OCI-LY1 (cell line): ENCODE data around the gene CPSF4L.

Experiments
- H2AFZ ChIP-seq: fragments of 200-600 bp; sonication (generic), shearing (Covaris generic); 2 replicates; pipeline ENCODE4 v1.6.0; 2014; ENCODE audit warnings: antibody characterized with exemption, mild to moderate bottlenecking, low read length
- H3F3A ChIP-seq: fragments of 200-600 bp; sonication (generic), shearing (Covaris generic); 2 replicates; pipeline ENCODE4 v1.6.0; 2014; ENCODE audit warnings: mild to moderate bottlenecking, antibody characterized with exemption, low read length, moderate library complexity; ENCODE audit not compliant: insufficient read depth
- H3K27ac ChIP-seq: fragments of 200-600 bp; sonication (generic); 2 replicates; pipeline ENCODE4 v1.5.1; 2014; ENCODE audit warnings: low read length, mixed run types, mild to moderate bottlenecking, low read depth; ENCODE audit not compliant: poor library complexity, severe bottlenecking
- H3K27me3 ChIP-seq: fragments of 200-600 bp; sonication (generic); 2 replicates; pipeline ENCODE4 v1.6.0; 2014; ENCODE audit warnings: antibody characterized with exemption, mild to moderate bottlenecking, low read length, moderate library complexity; ENCODE audit not compliant: insufficient read depth
- H3K36me3 ChIP-seq: fragments of 200-600 bp; sonication (generic); 2 replicates; pipeline ENCODE4 v1.6.1; 2014; ENCODE audit warnings: mild to moderate bottlenecking, antibody characterized with exemption, low read length, moderate library complexity, mixed read lengths; ENCODE audit not compliant: insufficient read depth
- H3K4me1 ChIP-seq: fragments of 200-600 bp; sonication (generic); 2 replicates; pipeline ENCODE4 v1.5.1; 2014; ENCODE audit warnings: mild to moderate bottlenecking, low read length, moderate library complexity; ENCODE audit not compliant: insufficient read depth, severe bottlenecking
- H3K4me2 ChIP-seq: fragments of 200-600 bp; sonication (generic), shearing (Covaris generic); 2 replicates; pipeline ENCODE4 v1.6.1; 2014; ENCODE audit warnings: low read length
- H3K4me3 ChIP-seq: fragments of 200-600 bp; sonication (generic); 2 replicates; pipeline ENCODE4 v1.5.1; 2014; ENCODE audit warnings: low read length, low read depth, mild to moderate bottlenecking, mixed read lengths; ENCODE audit not compliant: poor library complexity, severe bottlenecking
- H3K79me2 ChIP-seq: fragments of 200-600 bp; shearing (Covaris generic); 2 replicates; pipeline ENCODE4 v1.6.1; 2016; ENCODE audit warnings: mixed run types, low read length, mixed read lengths; ENCODE audit not compliant: insufficient read depth
- H3K9ac ChIP-seq: fragments of 200-600 bp; sonication (generic), shearing (Covaris generic); 2 replicates; pipeline ENCODE4 v1.6.1; 2014; ENCODE audit warnings: mild to moderate bottlenecking, low read length, mixed read lengths
- H3K9me2 ChIP-seq: fragments of 200-600 bp; sonication (generic), shearing (Covaris generic); 2 replicates; pipeline ENCODE4 v1.6.1; 2014; ENCODE audit warnings: low read depth, mild to moderate bottlenecking, low read length, mixed read lengths
- H3K9me3 ChIP-seq: fragments of 200-600 bp; shearing (Covaris generic); 2 replicates; pipeline ENCODE4 v1.6.1; 2014; ENCODE audit warnings: low read length, mixed read lengths
- H4K20me1 ChIP-seq: fragments of 200-600 bp; sonication (generic), shearing (Covaris generic); 2 replicates; pipeline ENCODE4 v1.6.0; 2016; ENCODE audit warnings: mild to moderate bottlenecking, low read length; ENCODE audit not compliant: insufficient read depth
- CTCF ChIP-seq: fragments of 200-600 bp; sonication (generic), shearing (Covaris generic); IDR thresholded peaks from 2 replicates; pipeline ENCODE4 v1.5.1; 2017; ENCODE audit warnings: mild to moderate bottlenecking, antibody characterized with exemption, low read length, moderate library complexity, mixed read lengths
- EZH2 ChIP-seq: fragments of 200-600 bp; sonication (generic), shearing (Covaris generic); IDR thresholded peaks from 2 replicates; pipeline ENCODE4 v1.8.0; 2017; ENCODE audit warnings: borderline replicate concordance, mixed run types, mild to moderate bottlenecking, antibody characterized with exemption, low read length, moderate library complexity, mixed read lengths

CPSF4L gene

GRCh38 chr17:73293480-73293911 lies 31.8 kb upstream of the CPSF4L start:
- Histone ChIP-seq H3K27ac (no peak overlapping the region), H3K9me2 (no peaks in the 10 kb centered on the region), H2AFZ (no peak overlapping the region), H3K79me2 (no peaks in the 10 kb centered on the region), H3K4me2 (no peak overlapping the region), H3K27me3 (0 out of 2 replicates have a peak, but pooled peaks cover 1% of the 10 kb centered on the region), H3K9ac (no peak overlapping the region), H3K9me3 (no peaks in the 10 kb centered on the region), H3F3A (no peaks in the 10 kb centered on the region), H3K4me1 (no peaks in the 10 kb centered on the region), H3K4me3 (no peak overlapping the region), H4K20me1 (no peaks in the 10 kb centered on the region), H3K36me3 (no peaks in the 10 kb centered on the region)
- no peak for TF ChIP-seq EZH2
- TF ChIP-seq CTCF, result no peak

GRCh38 chr17:73293031-73293430 lies 31.4 kb upstream of the CPSF4L start:
- Histone ChIP-seq H3K9ac (no peak overlapping the region), H3K79me2 (no peaks in the 10 kb centered on the region), H3K36me3 (no peaks in the 10 kb centered on the region), H3K4me3 (no peak overlapping the region), H3K9me2 (no peaks in the 10 kb centered on the region), H3K27me3 (no peaks in the 10 kb centered on the region), H3K4me2 (no peak overlapping the region), H3K9me3 (no peaks in the 10 kb centered on the region), H3K4me1 (no peaks in the 10 kb centered on the region), H3K27ac (no peak overlapping the region), H4K20me1 (no peaks in the 10 kb centered on the region), H2AFZ (no peak overlapping the region), H3F3A (no peaks in the 10 kb centered on the region)
- no peak for TF ChIP-seq EZH2
- TF ChIP-seq CTCF, result no peak

- no peaks in the 10 kb centered on the region for H3K4me1 ChIP-seq
- H3K9me2 ChIP-seq, result no peaks in the 10 kb centered on the region
- H3K9me3 ChIP-seq, result no peaks in the 10 kb centered on the region
- no peaks in the 10 kb centered on the region for H3K79me2 ChIP-seq
- TF ChIP-seq CTCF, result no peak
- TF ChIP-seq EZH2, result no peak
- no peaks in the 10 kb centered on the region for H3K36me3 ChIP-seq
- H2AFZ ChIP-seq, result no peak overlapping the region
- H3K4me3 ChIP-seq, result no peak overlapping the region
- H3K4me2 ChIP-seq, result no peak overlapping the region
- no peak overlapping the region for H3K9ac ChIP-seq
- H3F3A ChIP-seq, result no peaks in the 10 kb centered on the region
- no peaks in the 10 kb centered on the region; the same call in 1 of the 2 replicates for H3K27me3 ChIP-seq
- no peak overlapping the region for H3K27ac ChIP-seq
- no peaks in the 10 kb centered on the region for H4K20me1 ChIP-seq
These were observed 30.4 kb upstream of the CPSF4L start for GRCh38 chr17:73292031-73292531.
